Smooth muscle cell (in vitro differentiated cells): ENCODE data around the gene FZD10. TPM values are rescaled to one million over a fixed set of nuclear protein-coding genes. Genes with fewer than 3 reads are reported as not detected.

Experiments used
- DNase-seq: peaks from one replicate; lab custom pipeline; 2025; ENCODE audit not compliant: unreplicated experiment; lab: John Stamatoyannopoulos, UW
- H2AFZ ChIP-seq: fragments of 200-600 bp; sonication (generic); 2 replicates; pipeline ENCODE4 v1.6.0; 2016; ENCODE audit warnings: antibody characterized with exemption, low read depth, mild to moderate bottlenecking
- H3F3A ChIP-seq: fragments of 200-600 bp; sonication (generic); 2 replicates; pipeline ENCODE4 v1.6.0; 2017; ENCODE audit warnings: antibody characterized with exemption, low read depth
- H3K27ac ChIP-seq: fragments of 200-600 bp; sonication (generic); 2 replicates; pipeline ENCODE4 v1.5.1; 2016; ENCODE audit warnings: low read depth, mild to moderate bottlenecking
- H3K27me3 ChIP-seq: fragments of 200-600 bp; sonication (generic); 2 replicates; pipeline ENCODE4 v1.6.1; 2016; ENCODE audit warnings: low read depth, mild to moderate bottlenecking
- H3K36me3 ChIP-seq: fragments of 200-600 bp; sonication (generic); 2 replicates; pipeline ENCODE4 v1.5.1; 2016; ENCODE audit warnings: low read depth
- H3K4me1 ChIP-seq: fragments of 200-600 bp; sonication (generic); 2 replicates; pipeline ENCODE4 v1.5.1; 2016; ENCODE audit warnings: low read depth
- H3K4me2 ChIP-seq: fragments of 200-600 bp; sonication (generic); 2 replicates; pipeline ENCODE4 v1.6.0; 2016; ENCODE audit warnings: mild to moderate bottlenecking
- H3K4me3 ChIP-seq: fragments of 200-600 bp; sonication (generic); 2 replicates; pipeline ENCODE4 v1.5.1; 2016; ENCODE audit warnings: mild to moderate bottlenecking
- H3K79me2 ChIP-seq: fragments of 200-600 bp; sonication (generic); 2 replicates; pipeline ENCODE4 v1.6.0; 2016; ENCODE audit warnings: low read depth, mild to moderate bottlenecking
- H3K9ac ChIP-seq: fragments of 200-600 bp; sonication (generic); 2 replicates; pipeline ENCODE4 v1.6.0; 2016; ENCODE audit warnings: low read depth
- H3K9me3 ChIP-seq: fragments of 200-600 bp; sonication (generic); replicated peaks from 2 replicates; pipeline ENCODE4 v1.5.1; 2016; ENCODE audit warnings: low read depth
- H4K20me1 ChIP-seq: fragments of 200-600 bp; sonication (generic); 2 replicates; pipeline ENCODE4 v1.6.0; 2016; ENCODE audit warnings: low read depth
- WGBS: methylation state at CpG from one replicate; pipeline ENCODE4 v1.1.7; 2016; ENCODE audit warnings: low lambda C conversion rate; 5-methylcytosine and 5-hydroxymethylcytosine counted together
- polyA plus RNA-seq: library from polyadenylated mRNA; unstranded; fragments of >200 nt; fragmentation: Nextera tagmentation; extraction: Ambion mirVana; gene quantifications from 2 replicates; pipeline ENCODE4 v1.2.1, GENCODE V29; 2016
- total RNA-seq: library from RNA; depleted of rRNA; stranded (reverse); fragments of >200 nt; gene quantifications from 2 replicates; pipeline ENCODE4 v1.2.3, GENCODE V29; 2014
- TF ChIP-seq, protein P1 (sequence below): fragments of 200-600 bp; sonication (generic); IDR thresholded peaks from 2 replicates; pipeline ENCODE4 v1.5.1; 2017; ENCODE audit warnings: borderline replicate concordance, mild to moderate bottlenecking, antibody characterized with exemption; ENCODE audit not compliant: insufficient read depth, poor library complexity, severe bottlenecking

Gene FZD10
- total and polyA plus RNA-seq, 2 experiments from 2014 or later, result 1.7 to 1.9 TPM

- TF ChIP-seq, protein P1, sequence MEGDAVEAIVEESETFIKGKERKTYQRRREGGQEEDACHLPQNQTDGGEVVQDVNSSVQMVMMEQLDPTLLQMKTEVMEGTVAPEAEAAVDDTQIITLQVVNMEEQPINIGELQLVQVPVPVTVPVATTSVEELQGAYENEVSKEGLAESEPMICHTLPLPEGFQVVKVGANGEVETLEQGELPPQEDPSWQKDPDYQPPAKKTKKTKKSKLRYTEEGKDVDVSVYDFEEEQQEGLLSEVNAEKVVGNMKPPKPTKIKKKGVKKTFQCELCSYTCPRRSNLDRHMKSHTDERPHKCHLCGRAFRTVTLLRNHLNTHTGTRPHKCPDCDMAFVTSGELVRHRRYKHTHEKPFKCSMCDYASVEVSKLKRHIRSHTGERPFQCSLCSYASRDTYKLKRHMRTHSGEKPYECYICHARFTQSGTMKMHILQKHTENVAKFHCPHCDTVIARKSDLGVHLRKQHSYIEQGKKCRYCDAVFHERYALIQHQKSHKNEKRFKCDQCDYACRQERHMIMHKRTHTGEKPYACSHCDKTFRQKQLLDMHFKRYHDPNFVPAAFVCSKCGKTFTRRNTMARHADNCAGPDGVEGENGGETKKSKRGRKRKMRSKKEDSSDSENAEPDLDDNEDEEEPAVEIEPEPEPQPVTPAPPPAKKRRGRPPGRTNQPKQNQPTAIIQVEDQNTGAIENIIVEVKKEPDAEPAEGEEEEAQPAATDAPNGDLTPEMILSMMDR, result no peak
- H3K4me1 ChIP-seq, result no peaks in the 10 kb centered on the region
- no peak overlapping the region for H3K4me3 ChIP-seq
- no peaks in the 10 kb centered on the region for H3K36me3 ChIP-seq
- no peaks in the 10 kb centered on the region for H4K20me1 ChIP-seq
- H3K9ac ChIP-seq, result no peak overlapping the region
- H3K9me3 ChIP-seq, result no peaks in the 10 kb centered on the region
- WGBS, result 87% methylated on average over 23 of the region's 23 CpGs
- no peaks in the 10 kb centered on the region for H3F3A ChIP-seq
- H3K27ac ChIP-seq, result no peak overlapping the region
- no peak for DNase-seq
- no peaks in the 10 kb centered on the region for H3K27me3 ChIP-seq
- no peaks in the 10 kb centered on the region for H3K79me2 ChIP-seq
- no peak overlapping the region for H3K4me2 ChIP-seq
- H2AFZ ChIP-seq, result no peak overlapping the region
Observed at GRCh38 chr12:130183585-130184370, 21.5 kb downstream of the FZD10 start.

GRCh38 chr12:130184404-130185090 is 22.3 kb downstream of the FZD10 start:
- H4K20me1 ChIP-seq, result no peaks in the 10 kb centered on the region
- no peak overlapping the region for H3K27ac ChIP-seq
- H3F3A ChIP-seq, result no peaks in the 10 kb centered on the region
- H2AFZ ChIP-seq, result no peak overlapping the region
- TF ChIP-seq, protein P1, result no peak
- H3K36me3 ChIP-seq, result no peaks in the 10 kb centered on the region
- no peaks in the 10 kb centered on the region for H3K27me3 ChIP-seq
- no peak overlapping the region for H3K9ac ChIP-seq
- H3K4me3 ChIP-seq, result no peak overlapping the region
- no peaks in the 10 kb centered on the region for H3K9me3 ChIP-seq
- no peak for DNase-seq
- no peaks in the 10 kb centered on the region for H3K4me1 ChIP-seq
- no peak overlapping the region for H3K4me2 ChIP-seq
- 94% methylated on average over 12 of the region's 12 CpGs for WGBS
- H3K79me2 ChIP-seq, result no peaks in the 10 kb centered on the region

GRCh38 chr12:130185455-130186391 is 23.5 kb downstream of the FZD10 start:
- TF ChIP-seq, protein P1, result no peak
- Histone ChIP-seq H3K4me3 (no peak overlapping the region), H3K9me3 (no peaks in the 10 kb centered on the region), H3K79me2 (no peaks in the 10 kb centered on the region), H3K9ac (no peak overlapping the region), H3K4me1 (no peaks in the 10 kb centered on the region), H3K27me3 (no peaks in the 10 kb centered on the region), H2AFZ (no peak overlapping the region), H3K36me3 (no peaks in the 10 kb centered on the region), H3K27ac (no peak overlapping the region), H4K20me1 (no peaks in the 10 kb centered on the region), H3K4me2 (no peak overlapping the region), H3F3A (no peaks in the 10 kb centered on the region)
- 93% methylated on average over 30 of the region's 30 CpGs for WGBS
- DNase-seq, result no peak
